ENCODE measurements around the gene UBA7. TPM values are rescaled to one million over a fixed set of nuclear protein-coding genes. Genes with fewer than 3 reads are reported as not detected.
"Not testable (repeated sequence)": the region's sequence is repeated elsewhere in the genome, so short reads cannot be mapped to it uniquely, and the experiment has no call there.

UBA7 gene
- total RNA-seq, 1 experiment from 2014 or later, result 3.8 TPM

DNA sequence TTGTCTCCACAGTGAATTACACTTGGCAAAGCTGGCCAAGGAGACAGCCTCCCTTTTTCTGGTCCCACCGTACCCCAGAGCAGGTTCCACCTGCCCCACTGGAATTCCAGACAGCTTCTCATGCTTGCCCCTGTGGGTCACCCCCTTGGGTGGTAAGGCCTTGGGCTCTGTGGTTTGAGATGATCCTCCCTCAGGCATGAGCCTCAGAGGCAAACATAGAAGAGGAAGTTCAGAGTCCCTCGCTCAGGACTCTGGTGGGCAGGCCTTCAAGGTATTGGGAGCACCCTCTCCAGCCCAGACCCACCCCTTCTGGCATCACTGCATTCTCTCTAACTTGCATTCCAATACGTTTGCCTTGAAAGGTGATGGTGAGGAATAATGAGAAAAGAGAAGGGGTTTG is 17.6 kb upstream of the UBA7 start:
- POLR2A ChIA-PET, result no interaction called here
- CTCF ChIA-PET, result interaction anchor here (1.1 kb wide), 1 partner anchor 10 kb away, joined by 3 read pairs; no protein-coding TSS in a partner anchor
- BruUV-seq (replicated peaks), result no TSS peak
- Mint-ChIP-seq H3K4me1 (ENCODE audit: insufficient read depth, unreplicated experiment) (no peaks in the 10 kb centered on the region), H3K27me3 (ENCODE audit: insufficient read depth, unreplicated experiment) (no peaks in the 10 kb centered on the region), H3K9me3 (ENCODE audit: unreplicated experiment) (no peaks in the 10 kb centered on the region), H3K36me3 (ENCODE audit: insufficient read depth, unreplicated experiment) (peaks cover 8% of the 10 kb centered on the region), H3K27ac (ENCODE audit: low read depth, unreplicated experiment) (no peak overlapping the region), H3K4me3 (ENCODE audit: unreplicated experiment) (no peak overlapping the region)
- intact Hi-C loops (cut with micrococcal nuclease), result no loop called here
- no peak for DNase-seq (ENCODE audit: unreplicated experiment)
- TF ChIP-seq, protein P1, sequence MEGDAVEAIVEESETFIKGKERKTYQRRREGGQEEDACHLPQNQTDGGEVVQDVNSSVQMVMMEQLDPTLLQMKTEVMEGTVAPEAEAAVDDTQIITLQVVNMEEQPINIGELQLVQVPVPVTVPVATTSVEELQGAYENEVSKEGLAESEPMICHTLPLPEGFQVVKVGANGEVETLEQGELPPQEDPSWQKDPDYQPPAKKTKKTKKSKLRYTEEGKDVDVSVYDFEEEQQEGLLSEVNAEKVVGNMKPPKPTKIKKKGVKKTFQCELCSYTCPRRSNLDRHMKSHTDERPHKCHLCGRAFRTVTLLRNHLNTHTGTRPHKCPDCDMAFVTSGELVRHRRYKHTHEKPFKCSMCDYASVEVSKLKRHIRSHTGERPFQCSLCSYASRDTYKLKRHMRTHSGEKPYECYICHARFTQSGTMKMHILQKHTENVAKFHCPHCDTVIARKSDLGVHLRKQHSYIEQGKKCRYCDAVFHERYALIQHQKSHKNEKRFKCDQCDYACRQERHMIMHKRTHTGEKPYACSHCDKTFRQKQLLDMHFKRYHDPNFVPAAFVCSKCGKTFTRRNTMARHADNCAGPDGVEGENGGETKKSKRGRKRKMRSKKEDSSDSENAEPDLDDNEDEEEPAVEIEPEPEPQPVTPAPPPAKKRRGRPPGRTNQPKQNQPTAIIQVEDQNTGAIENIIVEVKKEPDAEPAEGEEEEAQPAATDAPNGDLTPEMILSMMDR (IDR thresholded peaks at IDR 0.05; ENCODE audit: unreplicated experiment), result no peak

DNA sequence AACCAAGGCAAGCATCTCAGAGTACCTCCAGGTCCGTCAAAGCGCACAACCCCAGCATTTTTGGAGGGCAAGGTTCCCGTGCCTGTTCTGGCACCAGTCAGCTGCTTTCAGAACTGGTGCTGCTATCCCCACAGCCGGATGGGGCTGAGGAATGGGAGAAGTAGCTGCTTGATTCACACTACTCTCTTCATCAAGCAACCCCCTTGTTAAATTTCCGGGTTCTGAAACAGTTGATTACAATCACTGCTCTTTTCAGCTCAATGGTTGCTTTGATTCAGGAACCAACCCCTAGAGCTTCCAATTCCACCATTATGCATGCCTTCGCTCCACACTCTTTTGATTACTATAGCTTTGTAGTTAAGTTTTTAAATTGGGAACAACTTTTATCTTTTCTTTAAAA is 12.3 kb upstream of the UBA7 start:
- no peaks in the 10 kb centered on the region for H3K4me1 Mint-ChIP-seq (ENCODE audit: insufficient read depth, unreplicated experiment)
- BruUV-seq (replicated peaks), result no TSS peak
- H3K36me3 Mint-ChIP-seq (ENCODE audit: insufficient read depth, unreplicated experiment), result no peaks in the 10 kb centered on the region
- CTCF ChIA-PET, result interaction anchor here (1.1 to 1.9 kb wide), 3 partner anchors 13 to 22 kb away, joined by 3 to 19 read pairs (median 3); partner anchors contain the start of genes INKA1 and UBA7
- no peaks in the 10 kb centered on the region for H3K9me3 Mint-ChIP-seq (ENCODE audit: unreplicated experiment)
- intact Hi-C loops (cut with micrococcal nuclease), result no loop called here
- DNase-seq (ENCODE audit: unreplicated experiment), result no peak
- no peak overlapping the region for H3K27ac Mint-ChIP-seq (ENCODE audit: low read depth, unreplicated experiment)
- POLR2A ChIA-PET, result no interaction called here
- no peak overlapping the region for H3K4me3 Mint-ChIP-seq (ENCODE audit: unreplicated experiment)
- H3K27me3 Mint-ChIP-seq (ENCODE audit: insufficient read depth, unreplicated experiment), result no peaks in the 10 kb centered on the region
- TF ChIP-seq, protein P1 (IDR thresholded peaks at IDR 0.05; ENCODE audit: unreplicated experiment), result no peak

DNA sequence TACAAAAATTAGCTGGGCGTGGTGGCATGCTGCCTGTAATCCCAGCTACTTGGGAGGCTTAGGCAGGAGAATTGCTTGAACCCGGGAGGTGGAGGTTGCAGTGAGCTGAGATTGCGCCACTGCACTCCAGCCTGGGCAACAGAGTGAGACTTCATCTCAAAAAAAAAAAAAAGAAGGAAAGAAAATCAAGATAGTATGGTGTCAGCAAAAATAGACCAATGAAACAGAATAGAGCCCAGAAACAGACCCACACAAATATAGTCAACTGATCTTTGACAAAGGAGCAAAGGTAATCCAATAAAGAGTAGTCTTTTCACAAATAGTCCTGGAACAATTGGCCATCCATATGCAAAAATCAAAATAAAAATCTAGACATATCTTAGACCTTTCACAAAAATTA is 9.4 kb upstream of the UBA7 start:
- H3K36me3 Mint-ChIP-seq (ENCODE audit: insufficient read depth, unreplicated experiment); BruUV-seq (replicated peaks); H3K27me3 Mint-ChIP-seq (ENCODE audit: insufficient read depth, unreplicated experiment); intact Hi-C loops (cut with micrococcal nuclease); H3K4me1 Mint-ChIP-seq (ENCODE audit: insufficient read depth, unreplicated experiment); H3K9me3 Mint-ChIP-seq (ENCODE audit: unreplicated experiment); H3K4me3 Mint-ChIP-seq (ENCODE audit: unreplicated experiment); POLR2A ChIA-PET; H3K27ac Mint-ChIP-seq (ENCODE audit: low read depth, unreplicated experiment); DNase-seq (ENCODE audit: unreplicated experiment): not testable (repeated sequence)
- CTCF ChIA-PET, result interaction anchor here (0.7 to 2.4 kb wide), 2 partner anchors 12 to 16 kb away, joined by 3 to 9 read pairs; no protein-coding TSS in a partner anchor

DNA sequence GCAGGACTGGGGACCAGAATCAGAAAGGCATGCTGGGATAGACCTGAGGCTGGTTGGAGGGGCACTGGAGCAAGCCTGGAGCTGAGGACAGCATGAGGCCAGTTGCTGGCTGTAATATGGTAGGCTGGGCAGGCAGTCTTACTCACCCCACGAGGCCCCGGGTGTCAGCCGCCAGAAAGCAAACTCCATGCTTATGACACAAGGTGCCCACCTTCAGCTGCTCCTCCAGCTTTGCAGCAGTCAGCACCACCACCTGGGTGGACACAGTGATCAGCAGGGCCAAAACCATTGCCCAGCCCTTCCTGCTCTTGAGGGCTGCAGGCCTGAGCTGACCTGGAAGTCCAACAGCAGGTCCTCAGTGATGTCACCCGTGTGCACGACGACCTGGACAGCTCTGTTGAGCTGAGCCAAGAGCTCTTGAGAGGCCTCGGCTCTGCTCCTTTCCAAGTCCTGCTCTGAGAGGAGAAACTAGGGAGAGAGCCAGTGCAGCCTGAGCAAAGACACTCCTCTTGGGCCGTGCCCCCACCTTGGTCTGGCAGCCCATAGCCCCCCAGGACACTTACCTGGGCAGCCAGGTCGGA is 747 bp downstream of the UBA7 start:
- intact Hi-C loops (cut with micrococcal nuclease), result no loop called here
- Mint-ChIP-seq H3K4me1 (ENCODE audit: insufficient read depth, unreplicated experiment) (no peaks in the 10 kb centered on the region), H3K27ac (ENCODE audit: low read depth, unreplicated experiment) (peak overlapping the region; percentile 42), H3K27me3 (ENCODE audit: insufficient read depth, unreplicated experiment) (no peaks in the 10 kb centered on the region), H3K4me3 (ENCODE audit: unreplicated experiment) (peak overlapping the region; percentile 70), H3K9me3 (ENCODE audit: unreplicated experiment) (no peaks in the 10 kb centered on the region), H3K36me3 (ENCODE audit: insufficient read depth, unreplicated experiment) (no peaks in the 10 kb centered on the region)
- DNase-seq (ENCODE audit: unreplicated experiment), result no peak
- no TSS peak for BruUV-seq (replicated peaks)
- TF ChIP-seq, protein P1 (IDR thresholded peaks at IDR 0.05; ENCODE audit: unreplicated experiment), result no peak
- POLR2A ChIA-PET, result interaction anchor here (0.6 to 1.9 kb wide), 6 partner anchors 9 to 403 kb away, joined by 3 to 8 read pairs (median 3); partner anchors contain the start of genes CDHR4 and INKA1
- CTCF ChIA-PET, result interaction anchor here (0.7 to 2.3 kb wide), 4 partner anchors 13 to 93 kb away, joined by 3 to 12 read pairs (median 4); no protein-coding TSS in a partner anchor
